Sigmoid colon (tissue), 4 donors: ENCODE measurements around the gene TELO2.
"Not testable (repeated sequence)": the region's sequence is repeated elsewhere in the genome, so short reads cannot be mapped to it uniquely, and the experiment has no call there.

Experiments used
- POLR2AphosphoS5 ChIP-seq, 4 donors: sonication (generic); formaldehyde crosslinking; IDR thresholded peaks; one replicate each; pipeline ENCODE4 v1.6.1; 2017; ENCODE audit warnings: antibody characterized with exemption in 4 of 4
- TF ChIP-seq, protein P1 (sequence below), 4 experiments: fragments of 450-650 bp in 3 of 4; fragments of 200-600 bp in 1 of 4; IDR thresholded peaks; one replicate each; pipeline ENCODE4 v1.5.1; 2016 to 2019; ENCODE audit warnings: antibody characterized with exemption in 4 of 4, mild to moderate bottlenecking in 3 of 4, moderate library complexity in 2 of 4

DNA sequence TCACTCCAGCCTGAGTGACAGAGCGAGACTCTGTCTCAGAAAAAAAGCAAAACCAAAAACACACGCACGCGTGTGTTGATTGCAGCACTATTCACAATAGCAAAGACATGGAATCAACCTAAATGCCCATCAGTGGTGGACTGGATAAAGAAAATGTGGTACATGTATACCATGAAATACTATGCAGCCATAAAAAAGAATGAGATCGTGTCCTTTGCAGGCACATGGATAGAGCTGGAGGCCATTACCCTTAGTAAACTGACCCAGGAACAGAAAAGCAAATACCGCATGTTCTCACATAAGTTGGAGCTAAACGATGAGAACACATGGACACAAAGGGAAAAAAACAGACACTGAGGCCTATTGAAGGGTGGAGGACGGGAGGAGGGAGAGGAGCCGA, 14.2 kb upstream of the TELO2 start:
- TF ChIP-seq, protein P1, sequence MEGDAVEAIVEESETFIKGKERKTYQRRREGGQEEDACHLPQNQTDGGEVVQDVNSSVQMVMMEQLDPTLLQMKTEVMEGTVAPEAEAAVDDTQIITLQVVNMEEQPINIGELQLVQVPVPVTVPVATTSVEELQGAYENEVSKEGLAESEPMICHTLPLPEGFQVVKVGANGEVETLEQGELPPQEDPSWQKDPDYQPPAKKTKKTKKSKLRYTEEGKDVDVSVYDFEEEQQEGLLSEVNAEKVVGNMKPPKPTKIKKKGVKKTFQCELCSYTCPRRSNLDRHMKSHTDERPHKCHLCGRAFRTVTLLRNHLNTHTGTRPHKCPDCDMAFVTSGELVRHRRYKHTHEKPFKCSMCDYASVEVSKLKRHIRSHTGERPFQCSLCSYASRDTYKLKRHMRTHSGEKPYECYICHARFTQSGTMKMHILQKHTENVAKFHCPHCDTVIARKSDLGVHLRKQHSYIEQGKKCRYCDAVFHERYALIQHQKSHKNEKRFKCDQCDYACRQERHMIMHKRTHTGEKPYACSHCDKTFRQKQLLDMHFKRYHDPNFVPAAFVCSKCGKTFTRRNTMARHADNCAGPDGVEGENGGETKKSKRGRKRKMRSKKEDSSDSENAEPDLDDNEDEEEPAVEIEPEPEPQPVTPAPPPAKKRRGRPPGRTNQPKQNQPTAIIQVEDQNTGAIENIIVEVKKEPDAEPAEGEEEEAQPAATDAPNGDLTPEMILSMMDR (IDR thresholded peaks at IDR 0.05) = not testable (repeated sequence)
- TF ChIP-seq POLR2AphosphoS5 (IDR thresholded peaks at IDR 0.05) = not testable (repeated sequence)
